Ammon's horn (tissue), 1 donor: ENCODE data around the gene CEP126.
A peak's percentile ranks its signal among the peaks of the same experiment; 100 is the strongest.

Experiments
- DNase-seq: peaks from one replicate; pipeline ENCODE4 v3.0.0-alpha.2; 2016; ENCODE audit warnings: low spot score

Gene CEP126

GRCh38 chr11:101914738-101915426 is at the start of gene CEP126:
CEP126 (plus strand) TSS chr11:101915010; CDS start chr11:101915285, 275 bp downstream.
- peak; percentile 98 for DNase-seq

- no peak for DNase-seq
Observed at GRCh38 chr11:101866619-101867491, 48.0 kb upstream of the CEP126 start.

GRCh38 chr11:101867951-101868350 is 46.9 kb upstream of the CEP126 start:
- no peak for DNase-seq

GRCh38 chr11:101870510-101870909 is 44.3 kb upstream of the CEP126 start:
- no peak for DNase-seq

GRCh38 chr11:101872171-101872882 is 42.5 kb upstream of the CEP126 start:
- DNase-seq: no peak

GRCh38 chr11:101880222-101880621 is 34.6 kb upstream of the CEP126 start:
- DNase-seq: no peak

GRCh38 chr11:101881586-101881985 is 33.2 kb upstream of the CEP126 start:
- no peak for DNase-seq

GRCh38 chr11:101885631-101886030 is 29.2 kb upstream of the CEP126 start:
- DNase-seq: no peak

GRCh38 chr11:101889767-101890166 is 25.0 kb upstream of the CEP126 start:
- peak; percentile 12 for DNase-seq

- no peak for DNase-seq
Observed at GRCh38 chr11:101894505-101894904, 20.3 kb upstream of the CEP126 start.

- DNase-seq: no peak
Observed at GRCh38 chr11:101907815-101908214, 7.0 kb upstream of the CEP126 start.

GRCh38 chr11:101909087-101909486 is 5.7 kb upstream of the CEP126 start:
- DNase-seq: no peak

GRCh38 chr11:101912823-101913284 is 2.0 kb upstream of the CEP126 start:
- DNase-seq: no peak

- no peak for DNase-seq
Observed at GRCh38 chr11:101913656-101914055, 1.2 kb upstream of the CEP126 start.

- peak; percentile 14 for DNase-seq
Observed at GRCh38 chr11:101914341-101914737, 471 bp upstream of the CEP126 start.

GRCh38 chr11:101915791-101916291 is 1.0 kb downstream of the CEP126 start:
- peak; percentile 43 for DNase-seq

GRCh38 chr11:101916422-101916821 is 1.6 kb downstream of the CEP126 start, which contains the start of gene ANGPTL5:
ANGPTL5 (minus strand) TSS chr11:101916522; CDS start chr11:101907909, 8,613 bp downstream.
- DNase-seq: no peak

GRCh38 chr11:101917226-101917625 is 2.4 kb downstream of the CEP126 start:
- no peak for DNase-seq

- DNase-seq: no peak
Observed at GRCh38 chr11:101920992-101921391, 6.2 kb downstream of the CEP126 start.

GRCh38 chr11:101923554-101923953 is 8.7 kb downstream of the CEP126 start:
- DNase-seq: no peak

- DNase-seq: no peak
Observed at GRCh38 chr11:101929294-101929915, 14.6 kb downstream of the CEP126 start.

GRCh38 chr11:101931692-101932091 is 16.9 kb downstream of the CEP126 start:
- no peak for DNase-seq
